Testis (tissue), 3 donors: Measurements from ENCODE around the gene LARGE2. TPM values are rescaled to one million over a fixed set of nuclear protein-coding genes. Genes with fewer than 3 reads are reported as not detected.

Experiments
- DNase-seq: peaks from one replicate; pipeline ENCODE4 v3.0.0-alpha.2; 2019
- H3K27ac ChIP-seq, 2 donors: fragments of 200-600 bp; sonication (generic); one replicate each; pipeline ENCODE4 v1.5.1; 2019
- H3K27me3 ChIP-seq: fragments of 200-600 bp; sonication (generic); one replicate; pipeline ENCODE4 v1.5.1; 2019
- H3K36me3 ChIP-seq: fragments of 200-600 bp; sonication (generic); one replicate; pipeline ENCODE4 v1.5.1; 2017; ENCODE audit warnings: low read depth; ENCODE audit errors: missing control alignments
- H3K4me1 ChIP-seq: fragments of 200-600 bp; sonication (generic); one replicate; pipeline ENCODE4 v1.5.1; 2019
- H3K4me3 ChIP-seq, 2 donors: fragments of 200-600 bp; sonication (generic); one replicate each; pipeline ENCODE4 v1.5.1; 2017 to 2019
- H3K9me3 ChIP-seq: fragments of 200-600 bp; sonication (generic); one replicate; pipeline ENCODE4 v1.5.1; 2017
- CTCF ChIP-seq, 3 experiments: fragments of 450-650 bp in 2 of 3; fragments of 200-600 bp in 1 of 3; sonication (generic) in 1 of 3; IDR thresholded peaks; one replicate each; pipeline ENCODE4 v1.5.1; 2016 to 2019; ENCODE audit warnings: antibody characterized with exemption in 3 of 3, mild to moderate bottlenecking in 2 of 3, moderate library complexity in 1 of 3
- POLR2A ChIP-seq: fragments of 450-650 bp; IDR thresholded peaks from one replicate; pipeline ENCODE4 v1.6.1; 2017; ENCODE audit warnings: antibody characterized with exemption, mild to moderate bottlenecking, moderate library complexity
- WGBS, 2 donors: methylation state at CpG; one replicate each; pipeline ENCODE4 v1.1.5; 2018; 5-methylcytosine and 5-hydroxymethylcytosine counted together
- intact Hi-C: fragments of 100-400 bp; cut with DNase I; formaldehyde crosslinking; loops from one replicate; pipeline ENCODE4 v1.15.1; 2023; ENCODE audit warnings: low total_unique reads
- polyA plus RNA-seq: library from polyadenylated mRNA; stranded (reverse); fragments of 350-450 nt; fragmentation: Illumina TruSeq; extraction: RNeasy Lipid Tissue Mini Kit (QIAGEN cat#74804); gene quantifications from one replicate; pipeline ENCODE4 v1.2.3, GENCODE V29; 2014; ENCODE audit warnings: low read depth, low replicate concordance; ENCODE audit not compliant: insufficient read depth
- total RNA-seq, 2 donors: library from RNA; depleted of rRNA; stranded (reverse); fragments of >200 nt; gene quantifications; one replicate each; pipeline ENCODE4 v1.2.3, GENCODE V29; 2016

Gene LARGE2
- total and polyA plus RNA-seq, 3 donors from 2014 or later: 2.1 to 4.7 (median 3.4) TPM

- peak overlapping the region in 1 of 2 donors; percentile 41 for H3K27ac ChIP-seq
- no peaks in the 10 kb centered on the region for H3K4me1 ChIP-seq
- DNase-seq: no peak
- intact Hi-C loops: no loop called here
- no peaks in the 10 kb centered on the region for H3K9me3 ChIP-seq
- no peak for TF ChIP-seq POLR2A
- TF ChIP-seq CTCF (IDR thresholded peaks at IDR 0.05): no peak
- no peaks in the 10 kb centered on the region for H3K27me3 ChIP-seq
- no peak overlapping the region for H3K4me3 ChIP-seq
- no peaks in the 10 kb centered on the region for H3K36me3 ChIP-seq
- WGBS, 2 donors: 73 to 77% methylated on average over 7 of the region's 7 CpGs
Observed at GRCh38 chr11:45879803-45880686, 42.4 kb upstream of the LARGE2 start.

DNA sequence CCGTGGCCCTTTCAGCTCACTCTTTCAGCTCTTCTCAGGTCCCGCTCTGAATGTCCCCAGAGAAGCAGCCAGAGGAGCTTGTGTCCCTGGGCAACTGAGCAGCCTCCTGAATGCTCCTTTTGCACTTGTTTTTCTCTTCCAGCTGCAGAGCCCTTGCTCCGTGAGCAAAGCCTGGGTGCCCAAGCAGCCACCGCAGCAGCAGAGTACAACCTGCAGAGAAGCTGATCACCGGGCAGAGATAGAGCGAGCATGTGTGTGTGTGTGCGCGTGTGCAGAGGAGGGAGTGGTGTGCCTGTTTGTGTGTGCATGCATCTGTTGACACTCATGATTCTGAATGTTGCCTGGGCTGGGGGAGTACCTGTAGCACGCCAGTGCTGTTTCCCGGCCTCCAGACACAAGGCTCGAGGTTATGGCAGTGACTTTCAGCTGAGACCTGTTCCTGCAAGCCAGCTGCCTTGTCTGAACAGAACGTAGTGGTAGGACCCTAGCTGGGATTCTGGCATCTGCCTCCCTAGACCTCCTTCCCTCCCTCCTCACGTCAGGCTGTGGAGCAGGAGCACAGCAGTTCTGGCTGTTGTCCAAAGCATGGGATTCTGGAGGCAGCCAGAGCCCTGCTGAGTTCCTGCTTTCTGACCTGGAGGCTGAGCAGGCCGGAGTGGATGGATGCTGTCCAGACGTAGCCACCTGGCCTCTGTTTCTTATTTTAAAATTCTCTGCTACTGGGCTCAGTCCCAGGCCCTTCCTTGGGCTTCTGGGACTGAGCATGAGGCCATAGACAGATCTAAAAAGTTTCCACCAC lies 41.5 kb upstream of the LARGE2 start:
- H3K36me3 ChIP-seq: no peaks in the 10 kb centered on the region
- H3K4me3 ChIP-seq: no peak overlapping the region
- intact Hi-C loops: no loop called here
- H3K27me3 ChIP-seq: no peaks in the 10 kb centered on the region
- DNase-seq: no peak
- H3K9me3 ChIP-seq: no peaks in the 10 kb centered on the region
- no peak overlapping the region for H3K27ac ChIP-seq
- TF ChIP-seq CTCF (IDR thresholded peaks at IDR 0.05) (no peak), POLR2A (no peak)
- no peaks in the 10 kb centered on the region for H3K4me1 ChIP-seq
- WGBS, 2 donors: 67 to 72% methylated on average over 13 to 15 of the region's 15 CpGs

- TF ChIP-seq POLR2A (no peak), CTCF (IDR thresholded peaks at IDR 0.05) (no peak)
- intact Hi-C loops: no loop called here
- H3K4me3 ChIP-seq: no peak overlapping the region
- no peaks in the 10 kb centered on the region for H3K4me1 ChIP-seq
- no peaks in the 10 kb centered on the region for H3K9me3 ChIP-seq
- H3K36me3 ChIP-seq: no peaks in the 10 kb centered on the region
- no peak for DNase-seq
- H3K27me3 ChIP-seq: no peaks in the 10 kb centered on the region
- WGBS, 2 donors: 65 to 82% methylated on average over 4 to 6 of the region's 6 CpGs
- H3K27ac ChIP-seq: no peak overlapping the region
Observed at GRCh38 chr11:45881708-45882368, 40.6 kb upstream of the LARGE2 start.

DNA sequence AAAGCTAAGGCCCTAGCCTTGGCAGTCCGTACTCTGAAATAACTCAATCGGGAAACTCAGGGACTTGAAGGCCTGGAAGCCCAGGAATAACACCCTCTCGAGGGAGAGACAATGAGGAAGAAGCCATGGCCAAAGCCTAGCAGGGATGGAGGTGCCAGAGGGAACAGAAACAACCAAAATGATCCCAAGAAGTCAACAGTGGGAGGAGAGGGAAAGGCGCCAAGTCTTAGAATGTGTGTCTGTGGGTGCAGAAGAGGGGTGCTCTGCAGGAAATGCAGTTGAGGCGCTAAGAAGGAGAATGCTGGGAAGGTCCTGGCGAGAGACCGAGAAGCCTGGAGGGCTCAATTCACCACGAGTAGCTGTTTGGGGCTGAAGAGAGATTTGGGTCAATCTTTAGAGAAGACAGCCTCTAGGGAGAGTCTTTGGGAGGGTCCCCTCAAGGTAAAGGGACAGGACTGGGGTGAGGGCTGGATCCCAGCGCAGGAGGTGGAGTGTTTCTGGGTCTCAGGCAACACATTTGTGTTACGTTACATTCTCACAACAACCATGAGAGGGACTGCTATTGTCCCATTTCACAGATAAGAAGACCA lies 37.8 kb upstream of the LARGE2 start:
- Histone ChIP-seq H3K4me3 (no peak overlapping the region), H3K4me1 (no peaks in the 10 kb centered on the region), H3K9me3 (no peaks in the 10 kb centered on the region), H3K27ac (no peak overlapping the region), H3K36me3 (no peaks in the 10 kb centered on the region), H3K27me3 (no peaks in the 10 kb centered on the region)
- DNase-seq: no peak
- TF ChIP-seq POLR2A (no peak), CTCF (IDR thresholded peaks at IDR 0.05) (no peak)
- intact Hi-C loops: no loop called here
- WGBS, 2 donors: 80 to 85% methylated on average over 10 of the region's 10 CpGs
